Glutamatergic neuron (in vitro differentiated cells): Measurements from ENCODE around the gene PHLPP1. TPM values are rescaled to one million over a fixed set of nuclear protein-coding genes. Genes with fewer than 3 reads are reported as not detected.

ENCODE experiments used
- DNase-seq: peaks from one replicate; pipeline ENCODE4 v3.0.0; 2022
- H3K27ac Mint-ChIP-seq: one replicate; pipeline ENCODE4 v1.8.0; 2020; ENCODE audit warnings: mild to moderate bottlenecking, mixed read lengths, inconsistent platforms; ENCODE audit not compliant: unreplicated experiment
- H3K27me3 Mint-ChIP-seq: one replicate; pipeline ENCODE4 v1.8.0; 2020; ENCODE audit warnings: mild to moderate bottlenecking, moderate library complexity, mixed read lengths, inconsistent platforms; ENCODE audit not compliant: unreplicated experiment
- H3K36me3 Mint-ChIP-seq: one replicate; pipeline ENCODE4 v1.8.0; 2020; ENCODE audit warnings: mild to moderate bottlenecking, mixed read lengths, inconsistent platforms; ENCODE audit not compliant: unreplicated experiment
- H3K4me1 Mint-ChIP-seq: one replicate; pipeline ENCODE4 v1.8.0; 2020; ENCODE audit warnings: mild to moderate bottlenecking, low read depth, mixed read lengths, inconsistent platforms; ENCODE audit not compliant: unreplicated experiment
- H3K4me3 Mint-ChIP-seq: one replicate; pipeline ENCODE4 v1.8.0; 2020; ENCODE audit warnings: mild to moderate bottlenecking, mixed read lengths, inconsistent platforms; ENCODE audit not compliant: unreplicated experiment
- H3K9me3 Mint-ChIP-seq: one replicate; pipeline ENCODE4 v1.8.0; 2020; ENCODE audit warnings: mild to moderate bottlenecking, moderate library complexity, mixed read lengths, inconsistent platforms; ENCODE audit not compliant: unreplicated experiment
- total RNA-seq: library from RNA; stranded (reverse); fragmentation: NEBNext Ultra II Directional; extraction: Animal tissue kit (Norgen Biotek cat#: 25700); gene quantifications from one replicate; pipeline ENCODE4 v1.2.1, GENCODE V29; 2021; ENCODE audit not compliant: unreplicated experiment
- TF ChIP-seq, protein P1 (sequence below): fragments of 200-600 bp; sonication (generic); IDR thresholded peaks from one replicate; pipeline ENCODE4 v1.5.0; 2021; ENCODE audit not compliant: partially characterized antibody, unreplicated experiment

The PHLPP1 gene
- total RNA-seq, 1 donor from 2014 or later = 14.0 TPM

DNA sequence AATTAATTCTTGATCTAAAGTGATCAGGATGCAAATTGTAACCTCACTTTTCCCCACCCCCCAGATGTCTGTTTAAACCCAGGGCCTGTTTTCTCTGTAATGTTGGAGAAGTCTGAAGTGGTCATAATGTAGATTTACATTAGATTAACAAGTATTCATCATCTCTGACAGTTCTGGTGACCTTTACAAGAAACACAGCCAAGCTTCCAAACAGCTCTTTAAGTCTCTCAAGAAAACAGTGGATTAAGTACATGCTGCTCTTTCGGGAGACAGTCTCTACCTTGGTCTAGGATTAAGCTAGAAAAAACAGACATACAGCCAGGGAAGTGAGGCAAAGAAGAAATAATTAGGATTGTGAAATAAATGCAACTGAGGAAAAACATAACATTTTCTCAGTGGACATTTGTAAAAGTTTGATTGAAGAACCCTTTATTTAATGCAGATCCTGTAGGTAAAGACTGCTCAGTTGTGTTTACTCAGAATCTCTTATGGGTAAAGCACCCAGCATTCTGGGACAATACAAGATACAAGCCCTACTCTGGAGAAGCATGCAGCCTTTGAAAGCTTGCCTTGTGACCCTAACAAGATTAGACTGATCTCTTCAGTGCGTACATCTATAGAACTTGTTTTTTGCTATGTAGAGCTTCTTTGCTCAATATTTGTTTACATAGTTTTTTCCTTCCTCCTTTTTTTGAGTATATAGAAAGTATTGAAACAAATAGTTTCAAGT is 203.9 kb downstream of the PHLPP1 start:
- no peak overlapping the region for H3K4me3 Mint-ChIP-seq
- no peaks in the 10 kb centered on the region for H3K9me3 Mint-ChIP-seq
- H3K27ac Mint-ChIP-seq = no peak overlapping the region
- H3K27me3 Mint-ChIP-seq = no peaks in the 10 kb centered on the region
- no peak for DNase-seq
- no peaks in the 10 kb centered on the region for H3K36me3 Mint-ChIP-seq
- H3K4me1 Mint-ChIP-seq = no peaks in the 10 kb centered on the region
- TF ChIP-seq, protein P1, sequence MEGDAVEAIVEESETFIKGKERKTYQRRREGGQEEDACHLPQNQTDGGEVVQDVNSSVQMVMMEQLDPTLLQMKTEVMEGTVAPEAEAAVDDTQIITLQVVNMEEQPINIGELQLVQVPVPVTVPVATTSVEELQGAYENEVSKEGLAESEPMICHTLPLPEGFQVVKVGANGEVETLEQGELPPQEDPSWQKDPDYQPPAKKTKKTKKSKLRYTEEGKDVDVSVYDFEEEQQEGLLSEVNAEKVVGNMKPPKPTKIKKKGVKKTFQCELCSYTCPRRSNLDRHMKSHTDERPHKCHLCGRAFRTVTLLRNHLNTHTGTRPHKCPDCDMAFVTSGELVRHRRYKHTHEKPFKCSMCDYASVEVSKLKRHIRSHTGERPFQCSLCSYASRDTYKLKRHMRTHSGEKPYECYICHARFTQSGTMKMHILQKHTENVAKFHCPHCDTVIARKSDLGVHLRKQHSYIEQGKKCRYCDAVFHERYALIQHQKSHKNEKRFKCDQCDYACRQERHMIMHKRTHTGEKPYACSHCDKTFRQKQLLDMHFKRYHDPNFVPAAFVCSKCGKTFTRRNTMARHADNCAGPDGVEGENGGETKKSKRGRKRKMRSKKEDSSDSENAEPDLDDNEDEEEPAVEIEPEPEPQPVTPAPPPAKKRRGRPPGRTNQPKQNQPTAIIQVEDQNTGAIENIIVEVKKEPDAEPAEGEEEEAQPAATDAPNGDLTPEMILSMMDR = no peak

DNA sequence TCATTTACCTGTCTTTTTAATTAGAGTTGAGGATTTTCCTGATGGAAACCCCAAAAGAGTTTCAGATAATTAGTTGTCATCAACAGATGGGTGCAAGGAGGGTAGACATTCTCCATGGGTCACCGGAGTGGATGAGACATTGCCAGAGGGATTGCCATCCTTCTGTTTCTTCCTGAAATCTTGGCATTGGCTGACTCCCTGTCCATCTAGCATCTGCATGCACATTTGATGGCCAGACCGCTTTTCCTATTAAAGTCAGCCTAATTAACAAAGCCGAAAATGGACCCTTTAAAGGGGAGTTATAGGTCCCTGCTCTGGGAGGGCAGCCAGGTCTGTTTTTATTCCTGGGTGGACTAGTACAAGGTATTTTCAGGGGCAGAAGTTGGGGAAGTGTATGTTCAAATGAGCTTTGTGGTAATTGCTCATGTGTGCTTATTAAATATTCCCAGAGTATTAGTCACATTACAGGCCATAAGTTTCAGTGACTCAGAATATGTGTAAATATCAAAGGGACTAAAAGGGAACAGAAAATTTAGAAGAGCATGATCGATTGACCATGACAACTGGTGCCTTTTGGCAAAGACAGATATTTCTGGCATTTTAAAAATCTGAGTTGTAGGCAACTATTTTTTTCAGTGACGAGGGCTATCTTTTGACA is 209.8 kb downstream of the PHLPP1 start:
- Mint-ChIP-seq H3K36me3 (no peaks in the 10 kb centered on the region), H3K9me3 (no peaks in the 10 kb centered on the region), H3K4me1 (no peaks in the 10 kb centered on the region), H3K4me3 (no peak overlapping the region), H3K27ac (no peak overlapping the region), H3K27me3 (no peaks in the 10 kb centered on the region)
- DNase-seq = no peak
- TF ChIP-seq, protein P1 = no peak

DNA sequence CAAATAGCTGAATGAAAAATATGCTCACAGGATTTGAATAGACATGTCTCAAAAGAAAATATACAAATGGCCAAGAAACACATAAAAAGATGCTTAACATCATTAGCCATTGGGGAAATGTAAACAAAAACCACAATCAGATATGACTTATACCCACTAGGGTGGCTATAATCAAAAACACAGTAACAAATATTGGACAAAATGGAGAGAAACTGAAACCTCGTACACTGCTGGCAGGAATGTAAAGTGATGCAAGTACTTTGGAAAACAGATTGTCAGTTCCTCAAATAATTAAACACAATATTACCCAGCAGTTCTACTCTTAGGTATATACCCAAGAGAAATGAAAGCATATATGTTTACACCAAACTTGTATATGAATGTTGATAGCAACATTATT is 213.0 kb downstream of the PHLPP1 start:
- TF ChIP-seq, protein P1 = no peak
- no peaks in the 10 kb centered on the region for H3K9me3 Mint-ChIP-seq
- no peak overlapping the region for H3K27ac Mint-ChIP-seq
- no peak overlapping the region for H3K4me3 Mint-ChIP-seq
- no peaks in the 10 kb centered on the region for H3K4me1 Mint-ChIP-seq
- no peak for DNase-seq
- H3K36me3 Mint-ChIP-seq = no peaks in the 10 kb centered on the region
- no peaks in the 10 kb centered on the region for H3K27me3 Mint-ChIP-seq

DNA sequence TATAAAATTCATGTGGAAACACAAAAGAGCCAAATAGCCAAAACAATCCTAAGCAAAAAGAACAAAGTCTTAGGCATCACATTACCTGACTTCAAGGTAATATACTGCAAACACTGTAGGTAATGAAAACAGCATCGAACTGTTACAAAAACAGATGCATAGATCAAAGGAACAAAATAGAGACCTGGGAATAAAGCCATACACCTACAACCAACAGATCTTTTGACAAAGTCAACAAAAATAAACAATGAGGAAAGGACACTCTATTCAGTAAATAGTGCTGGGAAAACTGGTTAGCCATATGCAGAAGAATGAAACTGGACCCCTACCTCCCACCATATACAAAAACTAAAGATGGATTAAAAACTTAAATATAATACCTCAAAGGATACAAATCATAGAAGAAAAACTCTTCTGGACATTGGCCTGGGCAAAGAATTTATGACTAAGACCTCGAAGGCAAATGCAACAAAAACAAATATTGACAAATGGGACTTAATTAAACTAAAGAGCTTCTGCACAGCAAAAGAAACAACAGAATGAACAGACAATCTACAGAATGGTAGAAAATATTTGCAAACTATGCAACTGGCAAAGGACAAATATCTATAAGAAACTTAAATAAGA is 218.0 kb downstream of the PHLPP1 start:
- no peak overlapping the region for H3K4me3 Mint-ChIP-seq
- H3K4me1 Mint-ChIP-seq = no peaks in the 10 kb centered on the region
- H3K27ac Mint-ChIP-seq = no peak overlapping the region
- no peaks in the 10 kb centered on the region for H3K27me3 Mint-ChIP-seq
- peaks cover 4% of the 10 kb centered on the region for H3K36me3 Mint-ChIP-seq
- no peak for DNase-seq
- TF ChIP-seq, protein P1 = no peak
- H3K9me3 Mint-ChIP-seq = no peaks in the 10 kb centered on the region

DNA sequence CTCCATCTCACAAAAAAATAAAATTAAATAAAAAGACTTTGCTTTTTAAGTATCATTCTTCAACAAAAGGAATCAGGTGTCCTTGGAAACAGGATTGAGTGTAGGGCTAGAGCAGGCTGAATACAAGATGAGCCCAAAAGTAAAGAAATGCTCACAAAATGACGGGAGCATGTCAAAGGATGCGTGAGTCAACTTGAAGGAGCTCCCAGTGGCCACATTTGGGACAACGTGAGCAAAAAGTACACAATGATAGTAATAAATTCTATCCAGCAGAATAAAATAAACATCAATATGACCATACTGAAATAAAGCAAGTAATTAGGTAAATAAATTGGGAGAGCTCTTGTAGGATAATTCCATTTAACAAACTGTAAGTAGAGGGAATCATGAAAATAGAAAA is 220.7 kb downstream of the PHLPP1 start:
- no peaks in the 10 kb centered on the region for H3K4me1 Mint-ChIP-seq

More for the DNA sequence above, 220.7 kb downstream of the PHLPP1 start:
- H3K27me3 Mint-ChIP-seq = no peaks in the 10 kb centered on the region
- H3K27ac Mint-ChIP-seq = no peak overlapping the region
- peaks cover 4% of the 10 kb centered on the region for H3K36me3 Mint-ChIP-seq
- no peak overlapping the region for H3K4me3 Mint-ChIP-seq
- no peaks in the 10 kb centered on the region for H3K9me3 Mint-ChIP-seq
- TF ChIP-seq, protein P1 = no peak
- DNase-seq = no peak
